Kidney (tissue), 22 donors: ENCODE data around the gene ADAMTS12. TPM values are rescaled to one million over a fixed set of nuclear protein-coding genes. Genes with fewer than 3 reads are reported as not detected.

Experiments used
- DNase-seq, 5 donors: peaks; one replicate each; pipeline ENCODE4 v3.0.0-alpha.2; 2013 to 2020
- FAIRE-seq: peaks from 2 replicates; lab custom pipeline; 2012; peaks lifted over from hg19 to GRCh38; lab: Jason Lieb, UNC
- H3K27ac ChIP-seq, 2 donors: one replicate each; pipeline ENCODE4 v1.7.0; 2013; ENCODE audit warnings: low read depth in 2 of 2, low read length in 2 of 2, inconsistent platforms in 1 of 2
- H3K27me3 ChIP-seq: one replicate; pipeline ENCODE4 v1.7.1; 2013; ENCODE audit warnings: low read length, inconsistent platforms; ENCODE audit not compliant: control insufficient read depth, insufficient read depth
- H3K36me3 ChIP-seq, 3 donors: one replicate each; pipeline versions ENCODE4 v1.7.0 to v1.7.1; 2013; ENCODE audit warnings: low read length in 3 of 3, control low read depth in 1 of 3, inconsistent platforms in 1 of 3; ENCODE audit not compliant: insufficient read depth in 3 of 3, control insufficient read depth in 2 of 3
- H3K4me1 ChIP-seq, 3 donors: one replicate each; pipeline versions ENCODE4 v1.7.0 to v1.7.1; 2013; ENCODE audit warnings: low read length in 3 of 3, inconsistent platforms in 1 of 3, low read depth in 1 of 3; ENCODE audit not compliant: control insufficient read depth in 2 of 3, insufficient read depth in 2 of 3
- H3K4me3 ChIP-seq, 3 donors: one replicate each; pipeline versions ENCODE4 v1.7.0 to v1.8.1; 2013; ENCODE audit warnings: low read length in 3 of 3, control low read depth in 1 of 3, inconsistent platforms in 1 of 3
- H3K9ac ChIP-seq, 3 donors: one replicate each; pipeline versions ENCODE4 v1.7.0 to v1.7.1; 2013; ENCODE audit warnings: low read length in 3 of 3, control low read depth in 1 of 3, inconsistent platforms in 1 of 3
- H3K9me3 ChIP-seq, 3 donors: one replicate each; pipeline versions ENCODE4 v1.7.0 to v1.7.1; 2013; ENCODE audit warnings: low read length in 3 of 3, control low read depth in 1 of 3, inconsistent platforms in 1 of 3; ENCODE audit not compliant: control insufficient read depth in 2 of 3, insufficient read depth in 1 of 3
- intact Hi-C: fragments of 100-400 bp; cut with DNase I; formaldehyde crosslinking; loops from one replicate; pipeline ENCODE4 v1.11.1; 2022
- long read RNA-seq, 10 donors: library from polyadenylated mRNA in 1 of 10; unstranded in 1 of 10; transcript quantifications; one replicate each; pipeline ENCODE4 v2.0.0 and lab custom pipeline, GENCODE V29; 2021 to 2026
- polyA plus RNA-seq: library from polyadenylated mRNA; stranded (reverse); fragments of 350-450 nt; fragmentation: Illumina TruSeq; extraction: RNeasy Lipid Tissue Mini Kit (QIAGEN cat#74804); gene quantifications from one replicate; pipeline ENCODE4 v1.2.3, GENCODE V29; 2014; ENCODE audit warnings: low read depth, low replicate concordance; ENCODE audit not compliant: insufficient read depth
- total RNA-seq: library from RNA; stranded (reverse); fragmentation: NEBNext Ultra II Directional; extraction: Animal tissue kit (Norgen Biotek cat#: 25700); gene quantifications from one replicate; pipeline ENCODE4 v1.2.1, GENCODE V29; 2021
- TF ChIP-seq, protein P1 (sequence below): IDR thresholded peaks from 3 replicates; pipeline ENCODE4 v1.5.1; 2012; ENCODE audit warnings: mild to moderate bottlenecking, moderate library complexity, borderline replicate concordance; ENCODE audit not compliant: insufficient read depth; ENCODE audit errors: extremely low read depth
- donor health status: control.
- donor health status: control.
- donor health status: control.
- donor health status: control.
- donor health status: control.
- donor health status: DM: yes; HTN: yes; CAD: no.
- donor health status: Normal renal cell carcinoma (clear cell type).

The ADAMTS12 gene, protein sequence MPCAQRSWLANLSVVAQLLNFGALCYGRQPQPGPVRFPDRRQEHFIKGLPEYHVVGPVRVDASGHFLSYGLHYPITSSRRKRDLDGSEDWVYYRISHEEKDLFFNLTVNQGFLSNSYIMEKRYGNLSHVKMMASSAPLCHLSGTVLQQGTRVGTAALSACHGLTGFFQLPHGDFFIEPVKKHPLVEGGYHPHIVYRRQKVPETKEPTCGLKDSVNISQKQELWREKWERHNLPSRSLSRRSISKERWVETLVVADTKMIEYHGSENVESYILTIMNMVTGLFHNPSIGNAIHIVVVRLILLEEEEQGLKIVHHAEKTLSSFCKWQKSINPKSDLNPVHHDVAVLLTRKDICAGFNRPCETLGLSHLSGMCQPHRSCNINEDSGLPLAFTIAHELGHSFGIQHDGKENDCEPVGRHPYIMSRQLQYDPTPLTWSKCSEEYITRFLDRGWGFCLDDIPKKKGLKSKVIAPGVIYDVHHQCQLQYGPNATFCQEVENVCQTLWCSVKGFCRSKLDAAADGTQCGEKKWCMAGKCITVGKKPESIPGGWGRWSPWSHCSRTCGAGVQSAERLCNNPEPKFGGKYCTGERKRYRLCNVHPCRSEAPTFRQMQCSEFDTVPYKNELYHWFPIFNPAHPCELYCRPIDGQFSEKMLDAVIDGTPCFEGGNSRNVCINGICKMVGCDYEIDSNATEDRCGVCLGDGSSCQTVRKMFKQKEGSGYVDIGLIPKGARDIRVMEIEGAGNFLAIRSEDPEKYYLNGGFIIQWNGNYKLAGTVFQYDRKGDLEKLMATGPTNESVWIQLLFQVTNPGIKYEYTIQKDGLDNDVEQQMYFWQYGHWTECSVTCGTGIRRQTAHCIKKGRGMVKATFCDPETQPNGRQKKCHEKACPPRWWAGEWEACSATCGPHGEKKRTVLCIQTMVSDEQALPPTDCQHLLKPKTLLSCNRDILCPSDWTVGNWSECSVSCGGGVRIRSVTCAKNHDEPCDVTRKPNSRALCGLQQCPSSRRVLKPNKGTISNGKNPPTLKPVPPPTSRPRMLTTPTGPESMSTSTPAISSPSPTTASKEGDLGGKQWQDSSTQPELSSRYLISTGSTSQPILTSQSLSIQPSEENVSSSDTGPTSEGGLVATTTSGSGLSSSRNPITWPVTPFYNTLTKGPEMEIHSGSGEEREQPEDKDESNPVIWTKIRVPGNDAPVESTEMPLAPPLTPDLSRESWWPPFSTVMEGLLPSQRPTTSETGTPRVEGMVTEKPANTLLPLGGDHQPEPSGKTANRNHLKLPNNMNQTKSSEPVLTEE (N-terminal part only)
- total RNA-seq (2.0 TPM), polyA plus RNA-seq (0.75 TPM)
- long read RNA-seq, donor 1: 0 reads
- long read RNA-seq, donor 2, partial matches to known transcripts: 6 of 7 reads
- long read RNA-seq, donor 2, other reads (novel, unspliced or antisense): 0 of 7 reads
- long read RNA-seq, donor 3, partial matches to known transcripts: 0 of 2 reads
- long read RNA-seq, donor 3, other reads (novel, unspliced or antisense): 0 of 2 reads
- long read RNA-seq, donor 4, partial matches to known transcripts: 0 of 1 reads
- long read RNA-seq, donor 4, other reads (novel, unspliced or antisense): 0 of 1 reads
- long read RNA-seq, donor 5: 0 reads
- long read RNA-seq, donor 6, partial matches to known transcripts: 0 of 2 reads
- long read RNA-seq, donor 6, other reads (novel, unspliced or antisense): 0 of 2 reads
- long read RNA-seq, donor 7, partial matches to known transcripts: 0 of 1 reads
- long read RNA-seq, donor 7, other reads (novel, unspliced or antisense): 0 of 1 reads
- long read RNA-seq, donor 8: 0 reads
- long read RNA-seq, donor 9, partial matches to known transcripts: 0 of 2 reads
- long read RNA-seq, donor 9, other reads (novel, unspliced or antisense): 0 of 2 reads
- long read RNA-seq, donor 10, partial matches to known transcripts: 0 of 3 reads
- long read RNA-seq, donor 10, other reads (novel, unspliced or antisense): 0 of 3 reads

DNA sequence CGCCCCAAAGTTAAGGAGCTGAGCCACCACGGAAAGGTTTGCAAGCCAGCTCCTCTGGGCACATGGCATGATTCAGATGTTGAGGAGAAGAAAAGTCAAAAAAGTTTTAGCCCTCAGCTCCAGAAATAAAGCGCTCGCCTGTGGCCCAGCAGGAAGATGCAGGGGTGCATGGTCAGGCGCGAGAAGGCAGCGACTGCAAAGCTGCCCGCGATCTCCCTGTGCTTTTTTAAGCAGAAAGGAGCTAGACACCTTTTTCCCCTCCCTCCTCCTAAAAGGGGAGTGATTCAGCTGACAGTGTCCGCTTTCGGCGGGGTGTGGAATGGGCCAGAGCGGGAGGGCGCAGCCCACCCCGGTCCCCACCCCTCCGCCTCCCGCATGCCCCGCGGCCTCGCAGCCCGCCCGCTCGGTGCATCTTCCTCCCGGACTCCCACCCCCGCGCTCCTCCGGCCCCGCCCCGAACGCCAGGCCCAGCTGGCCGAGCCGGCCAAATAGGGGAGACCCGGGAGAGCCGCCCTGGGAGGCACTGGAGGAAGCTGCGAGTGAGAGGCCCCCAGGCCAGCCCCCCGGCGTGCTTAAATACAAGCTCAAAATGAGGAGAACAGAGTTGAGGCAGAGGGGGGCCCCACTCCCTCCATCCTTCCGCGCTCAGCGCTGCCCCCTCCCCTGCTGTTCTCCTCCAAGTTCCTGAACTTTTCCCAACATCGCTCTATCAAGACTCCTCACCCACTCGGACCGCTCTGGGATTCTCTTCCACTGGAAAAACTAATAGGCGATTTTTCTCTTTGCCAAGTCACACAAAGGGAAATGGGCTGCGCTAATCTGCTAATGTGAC, at the start of gene ADAMTS12:
TSS of gene ADAMTS12 (minus strand) at position 203 of the 832 bp plus-strand sequence. CDS start at position 69, 134 bp downstream.
- H3K36me3 ChIP-seq: no peaks in the 10 kb centered on the region
- no peaks in the 10 kb centered on the region for H3K9me3 ChIP-seq
- H3K4me1 ChIP-seq: peaks cover 0 to 7% (median 0%) of the 10 kb centered on the region in 3 donors
- peak; percentile 73 to 90 (median 75) for DNase-seq
- TF ChIP-seq, protein P1, sequence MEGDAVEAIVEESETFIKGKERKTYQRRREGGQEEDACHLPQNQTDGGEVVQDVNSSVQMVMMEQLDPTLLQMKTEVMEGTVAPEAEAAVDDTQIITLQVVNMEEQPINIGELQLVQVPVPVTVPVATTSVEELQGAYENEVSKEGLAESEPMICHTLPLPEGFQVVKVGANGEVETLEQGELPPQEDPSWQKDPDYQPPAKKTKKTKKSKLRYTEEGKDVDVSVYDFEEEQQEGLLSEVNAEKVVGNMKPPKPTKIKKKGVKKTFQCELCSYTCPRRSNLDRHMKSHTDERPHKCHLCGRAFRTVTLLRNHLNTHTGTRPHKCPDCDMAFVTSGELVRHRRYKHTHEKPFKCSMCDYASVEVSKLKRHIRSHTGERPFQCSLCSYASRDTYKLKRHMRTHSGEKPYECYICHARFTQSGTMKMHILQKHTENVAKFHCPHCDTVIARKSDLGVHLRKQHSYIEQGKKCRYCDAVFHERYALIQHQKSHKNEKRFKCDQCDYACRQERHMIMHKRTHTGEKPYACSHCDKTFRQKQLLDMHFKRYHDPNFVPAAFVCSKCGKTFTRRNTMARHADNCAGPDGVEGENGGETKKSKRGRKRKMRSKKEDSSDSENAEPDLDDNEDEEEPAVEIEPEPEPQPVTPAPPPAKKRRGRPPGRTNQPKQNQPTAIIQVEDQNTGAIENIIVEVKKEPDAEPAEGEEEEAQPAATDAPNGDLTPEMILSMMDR: no peak
- H3K27ac ChIP-seq: no peak within 1 kb of the TSS
- peak within 1 kb of the TSS; percentile 52 to 57 (median 56) for H3K4me3 ChIP-seq
- FAIRE-seq: no peak
- H3K9ac ChIP-seq: peak within 1 kb of the TSS in 1 of 3 donors; percentile 34
- H3K27me3 ChIP-seq: no peaks in the 10 kb centered on the region
- intact Hi-C loops: no loop called here

DNA sequence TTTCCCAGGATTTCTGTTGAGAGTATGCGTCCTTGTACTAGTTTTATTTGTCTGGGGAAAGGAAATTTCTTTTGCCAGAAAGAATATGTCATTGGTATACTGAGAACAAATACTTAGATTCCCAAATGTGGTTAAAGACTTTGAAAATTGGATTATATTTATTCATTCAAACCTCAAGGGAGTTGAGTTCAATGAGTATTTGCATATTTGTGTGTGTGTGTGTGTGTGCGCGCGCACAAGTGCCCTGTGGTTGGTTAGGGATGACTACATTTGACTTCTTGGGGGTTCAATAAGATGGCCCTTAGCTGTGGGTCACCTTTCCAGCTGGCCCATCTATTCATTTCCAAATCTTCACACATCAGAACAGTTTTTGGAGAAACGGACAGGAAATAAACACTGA, 49.3 kb upstream of the ADAMTS12 start:
- Histone ChIP-seq H3K4me1 (peaks cover 0 to 13% (median 10%) of the 10 kb centered on the region in 3 donors), H3K27me3 (peaks cover 27% of the 10 kb centered on the region), H3K36me3 (no peaks in the 10 kb centered on the region), H3K9me3 (no peaks in the 10 kb centered on the region), H3K9ac (no peak overlapping the region), H3K27ac (no peak overlapping the region), H3K4me3 (no peak overlapping the region)
- DNase-seq (no peak), FAIRE-seq (no peak)
- TF ChIP-seq, protein P1: no peak
- intact Hi-C loops: no loop called here
